GM21825 (cell line): ENCODE measurements around the gene RAPGEF4.

Experiments
- ATAC-seq: cut with Tn5 transposase; IDR thresholded peaks from one replicate; pipeline ENCODE4 v1.9.1; 2021; ENCODE audit warnings: mild to moderate bottlenecking, moderate library complexity; ENCODE audit not compliant: unreplicated experiment

The RAPGEF4 gene

DNA sequence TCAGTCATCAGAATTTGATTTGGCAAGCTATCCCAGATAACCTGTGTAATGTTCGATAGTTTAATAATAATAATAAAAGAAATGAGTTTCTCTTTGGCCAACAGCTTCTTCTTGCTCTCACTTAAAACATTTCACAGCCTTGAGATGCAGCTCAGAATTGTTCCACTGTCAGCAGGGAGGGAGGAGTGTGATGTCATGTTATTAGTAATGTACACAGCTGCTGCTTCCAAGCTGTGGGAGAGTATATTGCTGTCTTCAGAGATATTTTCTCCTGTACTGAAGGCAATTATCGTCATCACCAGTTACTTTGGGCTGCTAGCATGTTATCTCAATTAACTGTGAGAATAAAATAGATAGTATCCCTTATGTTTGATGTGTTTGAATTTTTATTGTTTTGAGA, 193.1 kb downstream of the RAPGEF4 start:
- no peak for ATAC-seq

DNA sequence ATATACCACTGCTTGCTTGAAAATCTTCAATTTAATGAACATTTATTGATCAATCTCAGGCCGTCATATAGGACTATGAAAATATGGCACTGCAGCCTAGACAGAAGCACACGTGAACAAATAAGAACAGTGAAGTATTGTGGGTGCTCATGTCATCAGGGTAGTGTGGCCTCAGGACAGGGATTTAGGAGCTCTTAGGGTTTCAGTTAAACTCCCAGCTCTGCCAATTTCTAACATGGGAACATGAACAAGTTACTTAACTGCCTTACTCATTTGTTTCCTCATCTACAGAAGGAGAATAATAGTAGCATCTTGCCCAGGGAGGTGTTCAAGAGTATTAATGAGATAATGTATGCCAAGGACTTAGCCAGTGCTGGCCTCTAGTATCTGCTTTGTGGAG, 194.0 kb downstream of the RAPGEF4 start:
- no peak for ATAC-seq

DNA sequence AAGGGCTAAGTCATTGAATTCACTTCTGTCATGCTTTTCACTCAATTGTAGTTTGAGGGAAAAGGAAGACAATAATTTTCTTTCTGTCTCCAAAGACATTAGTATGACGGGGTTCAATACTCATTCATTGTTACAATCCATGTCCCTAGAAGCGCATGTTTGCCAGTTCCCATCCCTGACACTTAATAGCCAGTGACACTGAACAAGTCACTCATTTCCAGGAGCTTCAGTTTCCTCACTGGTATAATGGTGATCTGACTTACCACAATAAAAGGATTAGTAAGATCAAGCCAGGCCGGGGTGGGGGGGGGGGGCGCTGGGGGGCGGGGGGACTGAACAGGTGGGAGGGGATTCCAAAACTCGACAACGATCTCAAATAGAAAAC, 195.2 kb downstream of the RAPGEF4 start:
- no peak for ATAC-seq

DNA sequence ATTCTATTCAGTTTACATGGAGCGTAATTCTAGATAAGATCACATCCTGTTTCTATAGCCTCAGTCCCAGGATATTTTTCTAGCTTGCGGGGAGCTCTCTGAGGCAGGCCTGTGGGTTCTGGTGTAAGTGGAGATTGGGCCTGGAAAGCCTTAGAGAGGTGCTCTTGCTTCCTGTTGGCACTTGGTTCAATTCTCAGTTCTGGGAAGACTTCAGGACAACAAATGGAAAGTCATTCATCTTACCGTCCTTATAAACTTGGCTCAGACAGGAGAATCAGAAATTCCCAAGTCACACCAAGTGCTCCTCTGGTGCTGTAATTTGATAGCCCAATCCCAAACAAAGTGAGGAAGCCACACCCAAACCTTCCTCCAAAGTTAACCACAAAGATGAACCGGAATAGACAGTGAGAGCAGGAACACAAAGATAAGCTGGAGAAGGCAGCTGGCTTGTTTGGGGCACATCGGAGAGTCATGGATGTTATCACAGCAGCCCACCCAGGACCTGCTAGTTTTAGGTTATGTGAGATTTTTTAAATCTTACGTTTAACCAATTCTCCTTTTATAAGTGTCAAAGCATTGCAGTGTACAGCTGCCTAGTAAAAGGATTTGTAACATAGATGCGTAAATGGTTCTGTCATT, 195.7 kb downstream of the RAPGEF4 start:
- no peak for ATAC-seq

DNA sequence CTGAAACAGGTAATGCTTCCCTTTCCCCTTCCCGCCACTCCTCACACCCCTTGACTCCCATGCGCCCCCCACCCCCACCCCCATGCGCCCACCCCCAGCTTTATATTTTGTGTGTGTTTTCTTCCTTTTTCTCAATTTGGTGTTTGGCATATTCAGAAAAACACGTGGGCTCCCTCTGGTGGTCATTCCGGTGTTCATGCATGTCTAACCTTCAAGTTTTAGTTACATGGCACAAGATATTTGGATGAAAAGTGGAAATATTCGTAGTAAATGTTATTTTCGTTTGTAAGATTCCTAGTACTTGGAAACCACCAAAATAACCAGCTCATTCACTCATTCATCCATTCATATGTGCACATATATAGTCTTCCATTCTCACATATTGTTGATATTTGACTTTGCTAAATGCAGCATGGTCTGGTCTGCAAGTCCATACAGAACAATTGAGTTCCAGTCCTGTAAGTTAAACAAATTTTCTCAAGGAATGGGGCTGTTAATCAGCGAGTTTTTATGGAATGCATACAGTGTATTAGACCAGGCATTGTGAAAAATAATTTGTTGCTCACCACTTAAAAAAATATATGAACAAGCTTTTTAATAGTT, 196.4 kb downstream of the RAPGEF4 start:
- ATAC-seq = no peak

DNA sequence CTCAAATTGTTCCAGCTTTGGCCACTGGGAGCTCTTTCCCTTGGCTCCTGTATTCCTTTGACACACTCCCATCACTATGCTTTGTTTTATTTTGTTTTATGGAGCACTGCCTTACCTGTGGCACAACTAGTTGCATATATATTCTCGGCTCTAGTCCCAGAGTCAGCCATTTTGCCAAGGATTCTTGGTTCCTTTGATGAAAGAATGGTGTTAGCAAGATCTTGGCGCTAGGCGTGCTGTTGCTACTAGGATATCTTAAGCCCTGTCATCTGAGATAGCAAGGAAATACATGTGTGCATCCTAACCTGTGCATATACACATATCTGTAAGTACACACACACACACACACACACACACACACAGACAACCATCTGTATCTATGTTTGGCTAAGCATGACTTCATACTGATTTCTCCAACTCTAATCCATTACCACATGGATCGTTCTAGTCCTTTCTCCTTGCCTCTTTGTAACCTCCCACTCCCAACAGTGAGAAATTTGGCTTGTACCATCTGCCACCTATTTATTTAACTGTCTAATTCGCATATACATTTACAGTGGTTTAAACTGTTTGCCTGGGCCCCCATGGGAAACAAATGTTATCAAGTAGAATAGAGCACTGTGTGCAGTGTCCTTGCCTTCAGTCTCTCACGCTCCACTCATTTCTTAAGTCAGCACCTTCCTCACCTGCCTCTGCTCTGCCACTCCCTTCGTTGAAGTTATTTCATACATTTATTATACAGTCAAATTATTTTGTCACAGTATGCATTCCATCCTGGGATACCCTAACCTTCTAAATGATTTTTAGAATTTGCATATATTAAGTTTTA, 202.5 kb downstream of the RAPGEF4 start:
- ATAC-seq = no peak

DNA sequence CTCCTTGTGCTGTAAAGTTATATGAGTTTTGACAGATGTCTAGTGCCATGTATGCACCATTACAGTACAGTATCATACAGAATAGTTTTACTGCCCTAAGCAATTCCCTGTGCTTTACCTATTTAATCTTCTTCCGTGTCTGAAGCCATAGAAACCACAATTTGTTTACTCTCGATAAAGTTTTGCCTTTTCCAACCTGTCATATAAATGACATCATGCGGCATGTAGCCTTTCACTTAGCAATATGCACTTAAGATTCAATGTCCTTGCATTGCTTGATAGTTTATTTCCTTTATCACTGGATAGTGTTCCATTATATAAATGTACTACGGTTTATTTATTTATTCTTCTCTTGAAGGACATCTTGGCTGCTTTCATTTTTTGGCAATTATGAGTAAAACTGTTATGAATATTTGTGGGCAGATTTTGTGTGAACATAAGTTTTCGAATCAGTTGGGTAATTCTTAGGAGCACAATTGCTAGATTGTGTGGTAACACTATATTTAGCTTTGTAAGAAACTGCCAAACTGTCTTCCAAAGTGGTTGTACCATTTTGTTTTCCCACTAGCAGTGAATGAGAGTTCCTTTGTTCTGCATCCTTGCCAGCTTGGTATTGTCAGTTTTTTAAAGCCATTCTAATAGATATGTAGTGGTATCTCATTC, 203.2 kb downstream of the RAPGEF4 start:
- no peak for ATAC-seq

DNA sequence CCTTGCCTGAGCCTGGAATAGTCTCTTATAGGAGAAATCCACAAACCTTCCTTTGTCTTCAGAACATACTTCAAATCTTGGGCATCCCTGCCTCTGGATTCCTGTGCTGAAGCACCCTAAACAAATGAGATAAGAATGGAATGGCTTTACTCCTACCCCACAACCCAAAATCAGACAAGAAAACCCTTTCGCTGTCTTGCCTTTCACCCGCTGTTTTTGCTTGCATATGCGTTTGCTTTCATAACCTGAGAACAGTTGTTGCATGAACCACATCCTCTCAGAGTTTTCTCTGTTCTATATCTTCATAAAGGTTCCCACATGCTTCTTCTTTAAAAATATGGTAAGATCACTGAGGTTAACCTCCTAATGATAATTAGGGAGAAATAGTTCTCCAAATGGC, 207.9 kb downstream of the RAPGEF4 start:
- ATAC-seq = no peak

DNA sequence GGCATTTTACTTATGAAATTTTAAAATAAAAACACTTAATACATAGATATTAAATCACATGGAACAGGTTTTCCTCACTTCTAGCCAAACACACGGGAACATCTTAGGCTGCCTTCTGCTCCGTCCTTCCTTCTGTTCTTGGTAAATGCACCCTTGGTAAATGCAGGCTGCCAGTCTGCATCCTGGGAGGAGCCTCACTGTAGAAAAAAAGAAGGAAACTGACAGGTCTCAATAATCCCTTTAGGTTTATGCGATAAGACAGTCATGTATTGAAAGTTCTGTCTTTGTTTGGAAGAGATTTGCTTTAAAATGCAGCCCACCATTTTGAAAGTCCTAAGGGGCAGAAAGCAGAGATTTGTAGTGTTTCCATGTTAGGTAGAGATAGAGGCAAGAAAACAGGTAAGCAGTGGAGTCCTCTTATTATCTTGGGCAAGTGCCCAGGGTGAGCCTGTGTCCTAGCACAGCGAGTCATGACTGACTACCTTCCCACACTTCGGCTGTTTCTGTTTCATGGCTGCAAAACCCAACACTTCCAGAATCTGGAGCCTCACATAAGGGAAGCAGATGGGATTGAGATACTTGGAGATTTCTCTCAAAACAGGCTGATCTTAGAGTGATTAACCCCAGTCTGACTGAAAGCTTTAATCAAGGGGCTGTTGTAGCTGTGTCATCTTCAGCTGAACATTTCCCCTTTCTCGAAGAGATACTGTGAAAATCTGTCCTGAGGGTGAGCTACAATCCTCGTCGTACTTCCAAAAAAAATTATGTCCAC, 208.6 kb downstream of the RAPGEF4 start:
- no peak for ATAC-seq

DNA sequence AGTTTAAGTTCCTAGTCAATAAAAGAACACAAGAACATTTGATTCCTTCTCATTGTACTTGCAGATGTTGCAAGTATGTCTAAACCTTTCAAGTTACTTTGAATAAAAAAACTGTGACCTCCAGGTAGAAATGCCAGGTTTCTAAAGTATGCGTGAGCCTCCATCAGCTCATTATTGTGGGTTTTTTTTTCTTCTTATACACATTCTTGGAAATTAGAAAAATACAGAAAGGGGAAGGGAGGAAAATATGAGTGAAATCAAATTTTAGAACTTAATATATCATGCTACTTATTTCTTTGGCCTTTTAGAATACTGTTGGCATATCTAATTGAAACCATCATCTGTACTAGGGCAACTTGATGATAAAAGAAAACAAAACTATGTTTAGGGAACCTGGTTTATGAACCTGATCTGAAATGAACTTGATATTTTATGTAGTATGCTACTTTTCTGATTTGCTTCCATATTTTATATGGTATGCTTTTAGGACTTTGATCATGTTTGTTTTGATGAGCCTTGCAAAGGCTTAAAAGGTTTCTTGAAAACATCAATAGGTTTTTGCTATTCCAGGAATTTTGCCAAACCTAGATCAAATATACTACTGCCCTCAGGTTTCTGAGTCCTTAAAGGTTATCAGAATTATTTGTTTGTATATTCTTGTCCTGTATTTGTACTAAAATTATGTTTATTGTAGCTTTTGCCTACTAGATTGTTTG, 209.3 kb downstream of the RAPGEF4 start:
- no peak for ATAC-seq

DNA sequence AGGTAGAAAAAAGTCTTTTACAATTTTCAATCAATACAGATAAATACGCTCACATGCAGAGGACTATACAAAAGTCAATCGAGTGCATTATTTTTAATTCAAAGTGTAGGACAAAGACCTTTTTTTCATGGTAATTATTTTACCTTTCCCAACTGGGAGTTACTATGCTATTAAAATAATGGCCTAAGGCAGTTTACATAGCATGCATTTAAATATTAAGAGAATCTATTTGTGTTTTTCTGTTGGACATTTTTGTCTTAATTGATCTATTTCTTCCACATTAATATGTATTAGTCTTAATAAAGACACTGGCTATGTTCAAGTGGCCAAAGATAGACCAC, 209.8 kb downstream of the RAPGEF4 start:
- ATAC-seq = no peak

DNA sequence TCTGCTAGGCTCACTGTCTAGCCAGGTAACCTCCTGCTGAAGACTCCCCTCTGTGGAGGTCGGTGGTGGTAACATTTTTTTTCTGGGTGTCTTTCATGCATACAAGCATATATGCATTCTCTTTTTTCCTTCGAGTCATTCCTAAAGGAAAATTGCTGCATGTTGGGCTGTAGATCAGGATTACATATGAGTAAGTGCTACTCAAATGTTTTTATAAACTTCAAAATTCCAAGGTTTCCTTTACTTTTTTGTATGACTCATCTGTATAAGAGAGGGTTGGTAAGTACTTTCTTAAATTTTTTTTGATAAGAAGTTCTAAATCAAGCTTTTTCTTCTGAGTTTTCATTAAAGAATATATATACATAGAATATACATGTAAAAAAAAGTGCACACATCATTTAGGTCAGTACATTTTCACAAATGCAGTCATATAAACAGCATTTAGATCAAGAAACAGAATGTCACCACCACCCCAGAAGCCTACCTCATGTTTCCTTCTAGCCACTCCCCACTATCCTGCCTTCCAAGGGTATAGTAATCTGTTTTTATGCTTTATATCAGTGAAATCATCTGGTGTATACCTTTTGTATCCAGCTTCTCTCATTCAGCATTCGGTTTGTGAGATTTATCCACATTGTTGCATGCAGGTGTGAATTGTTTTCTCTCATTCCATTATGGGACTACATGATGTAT, 212.0 kb downstream of the RAPGEF4 start:
- no peak for ATAC-seq

DNA sequence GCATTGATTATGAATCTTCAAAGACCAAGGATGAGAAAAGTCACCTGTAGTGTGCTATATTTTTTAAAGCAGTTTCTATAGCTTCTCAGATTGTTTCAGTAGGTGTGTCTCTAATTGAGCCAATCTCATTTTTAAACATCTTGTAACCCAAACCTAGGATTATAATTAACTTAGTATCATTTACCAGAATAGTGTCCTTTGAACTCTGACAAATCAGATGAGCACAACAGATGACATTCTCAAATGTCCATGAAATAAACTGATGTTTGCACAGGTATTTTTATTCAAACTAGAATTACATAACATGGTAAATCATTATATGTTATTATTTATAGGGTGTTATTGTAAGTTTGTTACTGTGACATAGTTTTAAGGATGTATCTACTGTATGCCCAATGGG, 213.9 kb downstream of the RAPGEF4 start:
- ATAC-seq = no peak

DNA sequence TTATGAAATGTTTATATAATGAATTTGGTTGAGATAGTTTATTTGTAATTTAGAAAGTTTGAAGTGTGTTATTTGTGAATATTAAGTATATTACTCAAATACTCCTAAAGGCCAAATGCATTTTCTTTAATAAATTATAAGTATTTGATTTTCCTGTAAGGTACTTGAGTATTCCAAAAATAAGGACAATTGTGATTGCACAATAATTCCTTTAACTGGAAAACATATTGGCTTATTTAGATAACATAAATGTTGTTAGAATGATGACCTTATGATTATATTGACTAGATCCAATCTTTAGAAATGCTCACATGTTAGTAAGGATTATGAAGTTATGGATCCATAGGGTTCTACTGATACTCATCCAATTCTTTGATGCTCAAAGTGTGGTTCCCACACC, 214.9 kb downstream of the RAPGEF4 start:
- no peak for ATAC-seq

DNA sequence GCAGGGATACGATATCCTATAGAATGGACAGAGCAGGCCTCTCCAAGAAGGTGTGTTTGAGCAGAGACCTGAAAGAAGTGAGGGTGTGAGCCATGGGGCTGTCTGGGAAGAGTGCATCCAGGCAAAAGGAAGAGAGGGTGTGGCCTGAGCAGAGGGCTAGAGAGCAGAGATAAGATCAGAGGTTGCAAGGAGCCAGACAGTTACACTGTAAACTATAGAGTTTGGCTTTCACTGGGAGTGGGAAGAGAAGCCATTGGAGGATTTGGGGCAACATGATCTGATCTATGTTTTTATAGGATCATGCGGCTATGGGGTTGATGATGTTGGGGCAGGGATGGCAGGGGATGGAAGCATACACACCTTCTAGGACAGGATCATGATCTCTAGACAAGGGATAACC, 215.9 kb downstream of the RAPGEF4 start:
- no peak for ATAC-seq

DNA sequence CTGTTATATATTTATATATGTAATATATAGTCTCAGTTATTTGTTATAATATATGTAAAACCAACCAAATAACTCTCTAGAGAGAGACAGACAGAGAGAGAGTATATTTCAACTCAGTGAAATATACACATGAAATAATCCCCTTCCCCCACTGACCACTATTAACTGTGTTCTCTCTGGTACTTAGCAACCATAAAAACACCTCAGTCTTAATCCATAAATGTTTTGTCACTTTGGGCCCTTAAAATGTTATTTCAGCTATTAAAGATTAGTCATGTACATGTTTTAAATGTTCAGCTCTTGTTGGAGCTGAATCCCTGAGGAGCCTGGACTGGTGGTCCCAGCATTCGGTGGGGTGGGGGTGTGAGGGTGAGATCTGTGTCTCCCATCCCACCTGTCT, 217.8 kb downstream of the RAPGEF4 start:
- no peak for ATAC-seq

DNA sequence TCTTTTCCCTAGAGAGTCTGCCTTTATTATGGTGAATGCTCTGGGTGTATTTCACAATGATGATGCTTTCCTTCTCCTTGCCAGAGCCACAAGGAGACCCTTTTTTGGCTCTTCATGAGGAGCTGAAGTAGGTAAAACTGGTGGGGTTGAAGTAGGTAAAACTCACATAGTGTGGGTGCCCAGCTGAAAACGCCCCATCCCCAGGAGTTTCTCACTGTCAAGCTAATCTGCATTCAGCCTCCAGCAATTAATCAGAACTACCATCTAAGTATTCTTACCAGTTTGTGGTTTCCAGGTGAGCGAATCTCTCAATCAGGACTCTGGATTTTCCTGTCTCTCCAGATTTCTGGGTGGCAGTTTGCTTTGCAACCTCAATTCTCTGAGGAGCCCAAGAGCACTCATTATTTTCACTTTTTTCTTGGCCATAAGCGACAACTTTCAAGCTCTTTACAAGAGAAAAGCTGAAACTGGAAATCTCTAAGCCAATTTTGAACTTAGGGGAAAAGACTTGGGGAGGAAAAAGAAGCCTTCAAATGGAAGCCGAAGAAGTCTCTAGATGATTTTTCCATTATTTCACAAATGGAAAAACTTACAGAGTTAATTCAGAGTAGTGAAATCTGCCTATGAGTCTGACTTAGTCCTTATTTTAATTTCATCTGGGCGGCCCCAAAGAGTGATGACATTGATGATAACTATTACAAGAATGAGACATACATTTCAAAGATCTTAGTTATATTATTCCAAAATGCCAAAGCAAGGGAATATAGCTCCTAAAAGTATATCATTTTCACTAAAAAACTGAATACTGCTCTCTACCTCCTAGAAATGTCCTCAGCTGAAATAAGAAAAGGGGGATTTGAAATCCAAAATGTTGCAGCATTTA, 218.6 kb downstream of the RAPGEF4 start:
- ATAC-seq = no peak

DNA sequence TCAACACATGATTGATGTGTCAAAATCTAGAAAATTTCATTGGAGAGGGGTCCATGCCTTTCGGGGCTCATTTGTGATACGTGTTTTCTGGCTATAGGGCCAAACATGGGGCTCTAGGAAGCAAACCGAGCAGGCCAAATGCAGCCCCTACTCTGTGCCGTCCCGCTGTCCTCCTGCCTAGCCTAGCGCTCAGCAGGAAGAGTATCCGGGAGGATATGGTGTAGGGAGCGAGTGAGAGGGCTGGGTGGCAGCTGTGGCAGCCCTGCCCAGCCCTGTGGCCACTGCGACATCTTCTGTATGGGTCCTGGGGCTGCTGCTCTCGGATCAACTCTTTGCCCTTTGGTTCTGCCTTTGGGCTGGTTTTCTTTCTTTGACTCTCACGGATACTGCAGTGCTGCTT, 219.9 kb downstream of the RAPGEF4 start:
- no peak for ATAC-seq

DNA sequence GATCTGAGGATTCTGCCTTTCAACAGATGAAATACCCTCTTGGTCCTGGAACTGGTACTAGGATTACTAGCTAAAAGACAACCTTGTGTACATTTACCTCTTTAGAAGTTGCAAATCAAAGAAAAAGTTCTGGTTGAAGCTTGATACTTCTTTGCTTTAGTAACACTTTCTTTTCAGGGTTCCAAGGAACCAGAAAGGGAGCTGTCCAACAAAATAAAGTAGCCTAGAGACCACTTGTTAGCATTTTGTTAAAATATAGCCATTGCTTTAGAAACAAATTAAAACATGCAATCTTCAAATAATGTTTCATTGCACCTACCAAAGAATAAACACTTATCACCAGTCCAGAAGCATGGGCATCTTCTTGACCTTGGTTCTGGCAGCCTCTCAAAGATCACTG, 222.1 kb downstream of the RAPGEF4 start:
- no peak for ATAC-seq
